Testis (tissue), 2 donors: ENCODE results near the gene WDR20.

ENCODE experiments used
- POLR2A ChIP-seq: fragments of 450-650 bp; IDR thresholded peaks from one replicate; pipeline ENCODE4 v1.6.1; 2017; ENCODE audit warnings: antibody characterized with exemption, mild to moderate bottlenecking, moderate library complexity
- TF ChIP-seq, protein P1 (sequence below), 3 experiments: fragments of 450-650 bp in 2 of 3; fragments of 200-600 bp in 1 of 3; sonication (generic) in 1 of 3; IDR thresholded peaks; one replicate each; pipeline ENCODE4 v1.5.1; 2016 to 2019; ENCODE audit warnings: antibody characterized with exemption in 3 of 3, mild to moderate bottlenecking in 2 of 3, moderate library complexity in 1 of 3

DNA sequence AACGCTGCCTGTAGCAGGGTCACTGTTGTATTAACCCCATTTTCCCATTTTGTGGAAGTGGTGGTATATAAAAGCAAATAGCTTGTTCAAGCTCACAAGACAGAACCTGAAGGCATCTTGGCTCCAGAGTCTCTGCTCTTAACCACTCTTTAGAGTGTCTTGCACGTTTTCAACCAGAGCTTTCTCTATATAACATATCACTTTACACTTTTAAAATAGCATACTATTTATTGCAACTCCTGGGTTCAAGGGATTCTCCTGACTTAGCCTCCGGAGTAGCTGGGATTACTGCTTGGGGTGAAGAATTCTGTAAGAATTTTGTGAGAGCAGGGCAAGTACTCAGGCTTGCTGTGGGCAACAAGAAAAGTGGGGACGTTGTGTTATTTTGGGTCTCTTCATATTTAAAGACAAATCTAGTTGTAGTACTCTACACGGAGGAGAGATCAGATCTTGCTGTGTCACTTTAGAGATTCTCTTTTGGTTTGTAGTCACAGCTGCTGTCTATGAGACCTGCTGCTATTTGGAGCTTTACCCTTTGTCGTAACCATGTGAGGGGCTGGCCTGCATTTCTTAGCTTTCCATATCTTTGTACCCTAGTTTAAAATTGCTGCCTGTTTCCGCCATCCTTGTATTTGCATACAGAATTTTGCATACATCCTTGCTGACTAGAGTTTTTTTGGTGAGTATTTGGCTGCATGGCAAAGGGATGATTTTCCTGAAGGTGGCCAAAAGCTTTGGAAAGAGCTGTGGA is 40.7 kb downstream of the WDR20 start:
- TF ChIP-seq, protein P1, sequence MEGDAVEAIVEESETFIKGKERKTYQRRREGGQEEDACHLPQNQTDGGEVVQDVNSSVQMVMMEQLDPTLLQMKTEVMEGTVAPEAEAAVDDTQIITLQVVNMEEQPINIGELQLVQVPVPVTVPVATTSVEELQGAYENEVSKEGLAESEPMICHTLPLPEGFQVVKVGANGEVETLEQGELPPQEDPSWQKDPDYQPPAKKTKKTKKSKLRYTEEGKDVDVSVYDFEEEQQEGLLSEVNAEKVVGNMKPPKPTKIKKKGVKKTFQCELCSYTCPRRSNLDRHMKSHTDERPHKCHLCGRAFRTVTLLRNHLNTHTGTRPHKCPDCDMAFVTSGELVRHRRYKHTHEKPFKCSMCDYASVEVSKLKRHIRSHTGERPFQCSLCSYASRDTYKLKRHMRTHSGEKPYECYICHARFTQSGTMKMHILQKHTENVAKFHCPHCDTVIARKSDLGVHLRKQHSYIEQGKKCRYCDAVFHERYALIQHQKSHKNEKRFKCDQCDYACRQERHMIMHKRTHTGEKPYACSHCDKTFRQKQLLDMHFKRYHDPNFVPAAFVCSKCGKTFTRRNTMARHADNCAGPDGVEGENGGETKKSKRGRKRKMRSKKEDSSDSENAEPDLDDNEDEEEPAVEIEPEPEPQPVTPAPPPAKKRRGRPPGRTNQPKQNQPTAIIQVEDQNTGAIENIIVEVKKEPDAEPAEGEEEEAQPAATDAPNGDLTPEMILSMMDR (IDR thresholded peaks at IDR 0.05): no peak
- TF ChIP-seq POLR2A: no peak
